Tibial nerve (tissue), 4 donors: Measurements from ENCODE around the gene CEP170B.

Experiments
- CTCF ChIP-seq, 5 experiments: fragments of 200-600 bp in 3 of 5; fragments of 450-650 bp in 2 of 5; sonication (generic) in 3 of 5; IDR thresholded peaks; one replicate each; pipeline ENCODE4 v1.5.1; 2016 to 2019; ENCODE audit warnings: antibody characterized with exemption in 5 of 5, mild to moderate bottlenecking in 3 of 5, moderate library complexity in 2 of 5
- EP300 ChIP-seq, 2 donors: sonication (generic); formaldehyde crosslinking; IDR thresholded peaks; one replicate each; pipeline ENCODE4 v1.6.1; 2017; ENCODE audit warnings: antibody characterized with exemption in 2 of 2, mild to moderate bottlenecking in 1 of 2
- POLR2A ChIP-seq, 2 donors: fragments of 450-650 bp; IDR thresholded peaks; one replicate each; pipeline ENCODE4 v1.6.1; 2017; ENCODE audit warnings: antibody characterized with exemption in 2 of 2, mild to moderate bottlenecking in 2 of 2, moderate library complexity in 2 of 2

- no peak for TF ChIP-seq CTCF (IDR thresholded peaks at IDR 0.05)
- TF ChIP-seq EP300 (IDR thresholded peaks at IDR 0.05): no peak
- no peak for TF ChIP-seq POLR2A (IDR thresholded peaks at IDR 0.05)
Observed at GRCh38 chr14:104903990-104904389, 38.9 kb downstream of the CEP170B start.
